GM18951 (cell line): Measurements from ENCODE around the gene PHF5A.
"Not testable (repeated sequence)": the region's sequence is repeated elsewhere in the genome, so short reads cannot be mapped to it uniquely, and the experiment has no call there.

Experiments
- POLR2A ChIP-seq: IDR thresholded peaks from 4 replicates; pipeline ENCODE4 v1.6.1; 2011; ENCODE audit warnings: mild to moderate bottlenecking; ENCODE audit not compliant: insufficient read length, insufficient read depth; ENCODE audit errors: extremely low read depth
- in situ Hi-C: fragments of 300-500 bp; cut with MboI; formaldehyde crosslinking; loops from one replicate; pipeline ENCODE4 v1.12.0; 2022; ENCODE audit warnings: low sequenced_read_pairs, mixed read lengths, inconsistent platforms; ENCODE audit not compliant: unreplicated experiment

Gene PHF5A

DNA sequence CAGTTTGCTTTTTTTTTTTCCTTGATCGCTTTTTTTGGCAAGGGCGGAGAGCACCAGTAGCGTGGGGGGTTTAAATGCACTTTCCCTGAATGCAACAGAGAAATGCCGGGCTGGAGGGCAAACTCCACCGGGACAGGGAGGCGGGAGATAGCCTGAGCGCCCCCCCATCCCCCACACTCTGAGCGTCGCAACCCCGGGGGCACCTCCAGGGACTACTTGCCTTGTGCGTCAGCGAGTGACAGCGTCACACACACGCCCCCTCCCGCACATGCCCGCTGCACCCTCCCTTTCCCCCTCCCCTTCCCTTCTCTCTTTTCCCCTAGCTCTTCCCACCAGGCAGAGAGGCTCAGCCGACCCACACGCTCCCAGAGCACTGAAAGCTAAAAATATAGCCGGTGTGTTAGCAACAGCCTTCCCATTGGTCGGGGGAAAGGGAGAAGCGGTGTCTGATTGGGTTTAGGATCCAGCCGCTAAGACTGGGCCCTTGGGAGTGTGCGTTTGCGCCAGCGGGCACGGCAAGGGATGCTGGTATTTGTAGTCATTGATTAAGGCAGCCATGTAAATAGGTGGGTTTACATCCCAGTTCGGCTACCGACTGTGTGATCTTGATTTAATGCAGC is 20.2 kb downstream of the PHF5A start:
- TF ChIP-seq POLR2A: peak; percentile 58
- in situ Hi-C loops: no loop called here

DNA sequence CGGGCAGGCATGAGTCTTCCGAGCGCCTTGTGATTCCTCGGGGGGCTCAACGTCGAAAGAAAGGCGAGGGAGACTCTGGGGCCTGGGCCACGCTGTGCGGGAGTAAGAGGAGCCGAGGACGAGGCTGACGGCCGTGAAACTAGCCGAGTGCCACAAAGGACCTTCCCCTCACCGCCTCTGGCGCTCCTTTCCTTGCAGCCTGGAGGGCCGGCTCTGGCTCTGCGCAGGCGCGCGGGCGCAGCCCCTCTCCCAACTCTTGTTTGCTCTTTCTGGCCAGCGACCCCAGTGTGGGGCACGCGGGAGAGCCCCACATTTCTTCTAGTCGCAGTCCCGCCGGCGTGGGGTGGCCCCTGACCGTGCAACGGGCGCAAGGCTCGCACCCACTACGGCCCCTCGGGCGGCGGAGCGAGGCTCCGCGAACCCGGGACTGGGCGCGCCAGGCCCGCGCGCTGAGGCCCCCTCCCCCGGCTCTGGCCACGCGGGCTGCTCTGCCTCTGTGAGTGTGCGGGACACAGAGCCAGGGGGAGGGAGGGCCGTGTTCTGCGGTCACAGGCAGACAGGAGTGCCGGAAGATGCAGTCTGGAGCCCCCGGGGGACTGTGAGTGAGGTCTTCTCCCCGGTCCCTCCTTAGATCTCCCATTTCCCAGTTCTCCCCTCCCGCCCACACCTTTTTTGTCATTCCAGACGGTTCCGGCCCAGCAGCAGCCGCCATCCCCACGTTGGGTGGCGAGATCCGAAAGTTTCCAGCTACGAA is 20.9 kb downstream of the PHF5A start:
- TF ChIP-seq POLR2A: peak; percentile 58

DNA sequence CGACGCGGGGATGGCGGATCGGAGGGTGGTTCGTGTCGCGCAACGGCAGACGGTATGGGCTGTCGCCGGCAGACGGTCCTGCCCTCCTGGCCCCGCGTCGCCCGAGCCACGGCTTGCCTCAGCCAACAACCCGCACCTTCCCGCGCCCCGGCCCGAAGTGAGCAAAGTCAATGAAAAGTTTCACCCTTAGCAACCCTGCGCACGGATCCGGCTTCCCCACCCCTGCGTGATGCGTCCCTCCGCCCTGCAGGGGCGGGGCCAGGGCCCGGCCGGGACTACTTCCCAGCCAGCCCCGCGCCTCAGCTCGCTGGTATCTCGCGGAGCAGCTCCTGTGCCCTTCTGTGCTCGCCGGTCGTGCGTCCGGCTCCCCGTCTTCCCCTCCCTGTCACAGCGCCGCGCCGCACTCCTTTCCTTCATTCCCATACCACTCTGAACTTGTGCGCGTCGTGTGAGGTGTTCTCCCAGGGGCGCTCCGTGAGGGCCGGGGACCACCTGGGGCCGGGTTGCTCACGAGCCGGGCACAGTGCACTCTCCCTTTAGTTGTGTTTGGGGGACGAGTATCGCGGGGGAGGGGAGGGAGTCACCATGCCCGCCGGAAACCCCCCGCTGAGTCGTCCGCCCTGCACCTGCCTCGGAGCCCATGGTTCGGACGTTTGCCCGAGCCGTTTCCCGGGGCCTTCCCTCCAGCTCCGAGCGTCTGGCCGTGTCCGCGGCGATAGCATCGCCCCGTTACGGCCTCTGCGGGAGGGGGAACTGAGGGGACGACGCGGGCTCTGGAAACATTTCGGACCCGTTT is 21.7 kb downstream of the PHF5A start, which contains the start of gene TOB2:
Gene TOB2 (minus strand): TSS at position 163 of the 796 bp plus-strand sequence. CDS start 9,456 bp downstream, outside the sequence.
- in situ Hi-C loops: no loop called here
- peak; percentile 99 for TF ChIP-seq POLR2A

More for the DNA sequence above, 20.9 kb downstream of the PHF5A start:
- in situ Hi-C loops: no loop called here

DNA sequence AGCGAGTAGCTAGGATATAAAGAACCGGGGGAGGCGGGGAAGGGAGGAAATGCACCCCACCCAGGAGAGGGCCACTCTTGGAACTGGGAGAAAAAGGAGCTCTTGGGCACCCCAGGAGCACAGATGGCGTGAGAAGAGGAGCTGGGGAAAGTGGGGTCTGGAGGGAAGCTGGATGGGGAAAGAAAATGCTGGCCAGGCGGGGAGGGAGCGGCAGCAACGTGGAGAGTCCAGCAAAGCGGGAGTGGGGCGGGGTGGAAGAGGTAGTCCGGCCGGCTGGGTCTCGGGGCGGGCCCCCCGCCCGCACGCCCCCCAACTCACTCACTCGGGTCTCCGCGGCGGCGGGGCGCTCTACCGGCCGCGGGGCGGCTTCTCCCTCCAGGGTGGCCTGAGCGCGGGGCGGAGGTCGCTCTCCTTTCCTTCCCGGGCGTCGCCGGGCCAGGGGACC is 22.4 kb downstream of the PHF5A start:
- in situ Hi-C loops: no loop called here
- TF ChIP-seq POLR2A: no peak

DNA sequence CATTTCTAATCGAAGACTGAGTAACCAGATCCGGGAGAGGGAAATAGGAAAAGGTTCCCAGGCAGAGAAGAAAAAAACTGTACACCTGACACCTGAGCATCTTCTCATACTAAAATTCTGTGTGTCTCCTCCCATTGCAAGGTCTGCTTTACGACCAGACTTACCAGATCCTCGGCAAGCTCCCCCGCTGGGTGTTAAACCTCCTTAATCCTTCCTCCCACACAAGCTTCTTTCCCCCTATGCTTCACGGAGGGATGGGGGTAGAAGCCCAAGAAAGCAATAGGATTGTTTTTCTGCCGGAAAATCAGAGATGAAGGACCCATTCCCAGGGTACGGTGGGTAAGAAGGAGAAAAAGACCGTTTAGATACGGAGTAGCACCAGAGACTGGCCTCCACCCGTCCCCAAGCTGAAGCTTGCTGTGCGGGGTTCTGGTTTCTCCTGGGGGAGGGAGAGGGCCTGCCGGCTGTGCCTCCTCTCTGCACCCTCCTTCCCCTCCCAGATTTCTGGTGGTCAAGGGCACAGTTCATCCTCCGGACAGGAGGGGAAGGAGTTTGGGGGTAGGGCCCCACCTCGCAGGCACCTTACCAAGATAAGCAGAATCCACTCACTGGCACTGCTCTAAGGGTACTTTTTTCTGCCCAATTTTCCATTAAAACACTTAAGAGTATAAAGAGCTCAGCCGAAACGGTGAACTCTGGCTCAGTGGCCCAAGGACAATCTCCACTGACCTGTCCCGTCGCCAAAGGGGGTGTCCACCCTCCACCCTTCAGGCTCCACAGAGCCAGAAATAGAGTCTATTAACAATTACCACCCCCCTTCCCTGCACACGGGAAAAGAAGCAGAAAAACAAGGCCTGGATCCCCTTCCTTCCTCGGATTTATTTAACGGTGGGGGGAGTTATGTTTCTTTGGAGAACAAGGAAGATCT is 23.1 kb downstream of the PHF5A start:
- in situ Hi-C loops: no loop called here
- TF ChIP-seq POLR2A: no peak

DNA sequence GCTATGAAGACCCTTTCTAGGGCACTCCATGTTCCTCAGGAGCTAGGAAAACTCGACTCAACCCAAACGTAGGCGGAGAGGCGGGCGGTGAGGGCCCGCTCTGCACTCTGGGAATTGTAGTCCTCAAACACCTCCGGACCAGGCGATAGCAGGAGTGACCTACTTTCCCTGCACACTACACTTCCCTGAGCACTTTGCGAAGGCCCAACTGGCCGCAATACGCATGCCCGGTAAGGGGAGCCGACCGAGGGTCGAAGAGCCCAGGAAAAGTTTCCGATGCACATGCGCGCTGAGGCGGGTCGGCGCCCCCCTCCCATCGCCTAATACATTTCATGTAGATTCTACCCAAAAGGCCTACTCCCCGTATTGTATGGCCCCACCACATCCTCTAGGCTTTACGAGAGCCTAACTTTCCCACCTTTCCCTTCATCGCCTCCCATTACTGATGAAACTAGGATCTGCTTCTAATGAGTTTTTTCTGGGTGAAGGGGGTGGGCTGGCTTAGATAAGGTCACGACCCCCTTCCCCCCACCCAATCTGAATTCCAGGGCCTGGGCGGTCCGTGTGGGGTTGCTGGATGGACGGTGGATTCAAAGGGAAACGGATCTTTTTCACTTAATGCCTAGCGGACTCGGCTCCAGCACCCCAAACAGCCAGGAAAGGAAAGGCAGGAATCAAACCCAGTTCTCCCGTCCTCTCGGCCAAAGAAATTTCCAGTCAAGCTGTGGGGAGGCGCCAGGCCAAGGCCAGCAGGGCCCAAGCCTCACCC is 23.9 kb downstream of the PHF5A start:
- peak; percentile 53 for TF ChIP-seq POLR2A
- in situ Hi-C loops: no loop called here

GRCh38 chr22:41442240-41442792 is 26.2 kb downstream of the PHF5A start:
- in situ Hi-C loops: no loop called here
- no peak for TF ChIP-seq POLR2A

GRCh38 chr22:41440511-41440910 is 28.0 kb downstream of the PHF5A start:
- in situ Hi-C loops: not testable (repeated sequence)

DNA sequence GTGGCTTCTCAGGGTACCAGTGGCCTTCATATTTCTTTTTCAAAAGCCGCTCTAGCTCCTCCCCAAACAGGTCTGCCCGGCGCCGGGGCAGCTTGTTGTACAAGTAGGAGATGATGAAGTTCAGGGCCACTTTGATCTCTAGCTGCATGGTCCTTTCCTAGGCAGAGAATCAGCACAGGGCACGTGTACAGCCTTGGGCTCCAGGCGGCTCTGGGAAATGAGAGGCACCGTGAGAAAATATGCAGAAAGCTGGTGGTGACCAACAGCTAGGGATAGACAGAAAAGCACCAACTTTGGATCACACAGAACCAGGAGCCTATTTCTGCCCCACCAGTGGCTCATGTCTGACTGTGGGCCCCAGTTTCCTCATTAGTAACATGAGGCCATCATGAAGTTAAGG is 31.3 kb downstream of the PHF5A start:
- in situ Hi-C loops: no loop called here
- TF ChIP-seq POLR2A: no peak

GRCh38 chr22:41436322-41437113 is 32.0 kb downstream of the PHF5A start:
- in situ Hi-C loops: no loop called here
- no peak for TF ChIP-seq POLR2A

- in situ Hi-C loops: no loop called here
- no peak for TF ChIP-seq POLR2A
Observed at GRCh38 chr22:41435560-41435959, 32.9 kb downstream of the PHF5A start.

GRCh38 chr22:41434361-41435003 is 34.0 kb downstream of the PHF5A start:
- in situ Hi-C loops: not testable (repeated sequence)

- in situ Hi-C loops: not testable (repeated sequence)
Observed at GRCh38 chr22:41433480-41433879, 35.0 kb downstream of the PHF5A start.
